ENCODE data around the gene GPR161. TPM values are rescaled to one million over a fixed set of nuclear protein-coding genes. Genes with fewer than 3 reads are reported as not detected.

Gene GPR161
- total RNA-seq, 1 donor from 2014 or later: 11.5 TPM

DNA sequence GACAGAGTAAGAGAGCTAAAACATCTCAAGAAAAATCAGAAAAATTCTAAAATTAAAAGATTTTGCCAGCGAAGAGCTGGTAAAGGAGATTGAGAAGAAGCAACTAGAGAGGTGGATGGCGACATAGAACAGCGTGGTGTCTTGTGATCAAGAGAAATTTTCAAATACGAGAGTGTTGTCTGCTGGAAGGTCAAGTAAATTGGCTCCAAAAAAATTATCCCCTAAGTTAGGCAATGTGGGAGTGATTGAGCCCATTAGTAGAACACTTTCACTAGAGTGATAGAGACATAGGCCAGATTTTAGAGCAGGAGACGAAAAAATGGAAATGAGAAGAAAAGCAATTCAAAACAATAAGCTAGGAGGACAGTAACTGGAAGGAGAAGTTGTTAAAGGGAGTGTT, 105.5 kb downstream of the GPR161 start:
- no peak for DNase-seq

Other genes starting within 250 kb of the GPR161 start
- gene ADCY10, start 222.8 kb downstream of the GPR161 start, total RNA-seq: 0.20 TPM
- 67.0 TPM for gene DCAF6, start 200.2 kb downstream of the GPR161 start, total RNA-seq
- 30.7 TPM for gene MPC2, start 199.9 kb downstream of the GPR161 start, total RNA-seq
- 31.9 TPM for gene TIPRL, start 42.0 kb upstream of the GPR161 start, total RNA-seq
- 32.8 TPM for gene SFT2D2, start 89.1 kb upstream of the GPR161 start, total RNA-seq
- 1.9 TPM for gene TBX19, start 143.9 kb upstream of the GPR161 start, total RNA-seq

Measured in skin of body (tissue), 2 donors.